CD8-positive, alpha-beta memory T cell (primary cell): Measurements from ENCODE around the gene FBLN5. TPM values are rescaled to one million over a fixed set of nuclear protein-coding genes. Genes with fewer than 3 reads are reported as not detected.

Experiments
- CTCF ChIA-PET: fragments of 350-600 bp; sonication (Branson Sonifier 250); formaldehyde crosslinking; loops from one replicate; lab custom pipeline; 2021; ENCODE audit warnings: antibody characterized with exemption; lab: Charles Lee
- POLR2A ChIA-PET: fragments of 350-600 bp; sonication (Branson Sonifier 250); formaldehyde crosslinking; loops from one replicate; lab custom pipeline; 2021; ENCODE audit warnings: antibody characterized with exemption; lab: Charles Lee
- DNase-seq, 5 donors: peaks; one replicate each; pipeline versions ENCODE4 v3.0.0 to v3.0.0-alpha.2; 2020 to 2022; ENCODE audit warnings: mixed read lengths in 1 of 5
- H3K27ac ChIP-seq: one replicate; pipeline ENCODE4 v1.7.0; 2013; ENCODE audit warnings: low read depth, mild to moderate bottlenecking, low read length, moderate library complexity
- H3K27me3 ChIP-seq: 2 replicates; pipeline ENCODE4 v1.7.0; 2013; ENCODE audit warnings: low read length, mild to moderate bottlenecking; ENCODE audit not compliant: insufficient read depth, poor library complexity, severe bottlenecking
- H3K36me3 ChIP-seq: 2 replicates; pipeline ENCODE4 v1.7.0; 2013; ENCODE audit warnings: mild to moderate bottlenecking, low read length, moderate library complexity; ENCODE audit not compliant: insufficient read depth
- H3K4me1 ChIP-seq: 2 replicates; pipeline ENCODE4 v1.7.0; 2013; ENCODE audit warnings: mild to moderate bottlenecking, low read length, moderate library complexity; ENCODE audit not compliant: insufficient read depth
- H3K4me3 ChIP-seq: 2 replicates; pipeline ENCODE4 v1.7.0; 2013; ENCODE audit warnings: mild to moderate bottlenecking, low read length
- H3K9me3 ChIP-seq: 2 replicates; pipeline ENCODE4 v1.7.0; 2013; ENCODE audit warnings: mild to moderate bottlenecking, low read length
- H3K27ac Mint-ChIP-seq, 8 donors: one replicate each; pipeline ENCODE4 v1.8.0; 2020 to 2021; ENCODE audit warnings: mixed read lengths in 8 of 8, mild to moderate bottlenecking in 6 of 8, inconsistent platforms in 3 of 8, moderate library complexity in 3 of 8
- H3K27me3 Mint-ChIP-seq, 2 donors: one replicate each; pipeline ENCODE4 v1.8.0; 2020 to 2021; ENCODE audit warnings: mixed read lengths in 2 of 2, mild to moderate bottlenecking in 1 of 2, moderate library complexity in 1 of 2
- H3K36me3 Mint-ChIP-seq, 3 donors: one replicate each; pipeline ENCODE4 v1.8.0; 2020 to 2021; ENCODE audit warnings: mixed read lengths in 3 of 3, inconsistent platforms in 1 of 3, mild to moderate bottlenecking in 1 of 3
- H3K4me1 Mint-ChIP-seq, 3 donors: one replicate each; pipeline ENCODE4 v1.8.0; 2020 to 2021; ENCODE audit warnings: mixed read lengths in 3 of 3, inconsistent platforms in 1 of 3, mild to moderate bottlenecking in 1 of 3
- H3K4me3 Mint-ChIP-seq, 7 donors: one replicate each; pipeline ENCODE4 v1.8.0; 2020 to 2021; ENCODE audit warnings: mixed read lengths in 7 of 7, mild to moderate bottlenecking in 6 of 7, moderate library complexity in 4 of 7, inconsistent platforms in 2 of 7
- H3K9me3 Mint-ChIP-seq, 5 donors: one replicate each; pipeline ENCODE4 v1.8.0; 2020 to 2022; ENCODE audit warnings: mixed read lengths in 5 of 5, mild to moderate bottlenecking in 3 of 5, moderate library complexity in 2 of 5, inconsistent platforms in 1 of 5
- polyA plus RNA-seq: library from polyadenylated mRNA; unstranded; fragments of 300-500 nt; fragmentation: Illumina TruSeq; gene quantifications from one replicate; pipeline ENCODE4 v1.2.3, GENCODE V29; 2021
- total RNA-seq, 2 experiments: library from RNA; stranded (reverse); gene quantifications; one replicate each; pipeline ENCODE4 v1.2.3, GENCODE V29; 2021

FBLN5 gene
- total and polyA plus RNA-seq, 3 experiments from 2014 or later, result 0.82 to 12.1 (median 0.96) TPM

DNA sequence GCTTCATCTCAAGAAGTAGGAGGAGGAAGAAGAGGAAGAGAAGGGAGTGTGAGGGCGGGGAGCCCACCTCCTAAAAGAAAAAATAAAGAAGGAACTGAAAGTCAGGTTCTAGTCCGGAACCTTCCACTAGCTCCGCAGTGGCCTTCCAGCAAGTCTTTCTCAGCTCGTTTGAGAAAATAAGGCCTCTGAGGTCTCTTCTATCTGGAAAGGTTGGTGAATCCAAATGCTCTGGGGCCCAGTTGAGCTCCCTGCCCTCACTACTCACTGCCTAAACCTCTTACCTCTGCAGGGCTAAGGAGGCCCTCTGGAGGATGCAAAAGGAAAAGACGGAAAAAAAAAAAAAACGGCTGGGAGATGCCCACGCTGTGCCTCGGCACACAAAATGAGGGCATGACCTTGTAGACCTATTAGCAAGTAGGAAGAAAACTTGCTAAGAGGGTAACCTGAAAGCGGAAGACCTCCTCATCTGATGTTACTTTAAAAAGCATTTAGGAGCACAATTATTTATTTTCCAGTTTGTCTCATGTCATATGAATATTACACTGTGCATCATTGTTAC, 35.9 kb downstream of the FBLN5 start:
- POLR2A ChIA-PET, result interaction anchor here (0.7 kb wide), 1 partner anchor 90 kb away, joined by 4 read pairs; no protein-coding TSS in a partner anchor
- Histone ChIP-seq H3K27ac (no peak overlapping the region), H3K4me3 (no peak overlapping the region), H3K9me3 (no peaks in the 10 kb centered on the region), H3K36me3 (no peaks in the 10 kb centered on the region), H3K4me1 (peaks cover 5% of the 10 kb centered on the region), H3K27me3 (no peaks in the 10 kb centered on the region)
- H3K27ac Mint-ChIP-seq, result peak overlapping the region in 3 of 8 donors; percentile 37 to 83 (median 77)
- H3K4me3 Mint-ChIP-seq, result no peak overlapping the region
- peaks cover 0 to 3% of the 10 kb centered on the region in 2 donors for H3K27me3 Mint-ChIP-seq
- CTCF ChIA-PET, result interaction anchor here (0.6 to 3.3 kb wide), 27 partner anchors 10 to 931 kb away, joined by 3 to 30 read pairs (median 4); partner anchors contain the start of gene TC2N
- H3K4me1 Mint-ChIP-seq, result peaks cover 19 to 35% (median 23%) of the 10 kb centered on the region in 3 donors
- H3K36me3 Mint-ChIP-seq, result no peaks in the 10 kb centered on the region
- peak in 4 of 5 donors; percentile 28 to 66 (median 52) for DNase-seq
- H3K9me3 Mint-ChIP-seq, result no peaks in the 10 kb centered on the region

DNA sequence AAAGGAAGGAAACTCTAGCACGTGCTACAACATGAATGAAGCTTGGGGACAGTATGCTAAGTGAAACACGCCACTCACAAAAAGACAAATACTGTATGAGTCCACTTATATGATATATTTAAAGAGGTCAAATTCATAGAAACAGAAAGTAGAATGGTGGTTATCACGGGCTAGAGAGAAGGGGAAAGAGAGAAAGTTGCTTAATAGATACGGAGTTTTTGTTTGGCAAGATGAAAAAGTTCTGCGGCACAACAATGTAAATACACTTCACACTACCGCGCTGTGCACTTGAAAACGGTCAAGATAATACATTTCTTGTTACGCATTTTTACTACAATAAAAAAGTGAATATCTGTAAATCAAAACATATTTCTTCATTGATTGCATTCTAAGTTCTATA, 37.3 kb downstream of the FBLN5 start:
- ChIA-PET POLR2A (no interaction called here), CTCF (interaction anchor here (1.4 to 3.3 kb wide), 3 partner anchors 18 to 261 kb away, joined by 6 to 30 read pairs (median 8); no protein-coding TSS in a partner anchor)
- peaks cover 19 to 35% (median 23%) of the 10 kb centered on the region in 3 donors for H3K4me1 Mint-ChIP-seq
- no peaks in the 10 kb centered on the region for H3K9me3 ChIP-seq
- no peak for DNase-seq
- H3K27ac ChIP-seq, result no peak overlapping the region
- peak overlapping the region in 1 of 7 donors; percentile 14 for H3K4me3 Mint-ChIP-seq
- peaks cover 0 to 3% of the 10 kb centered on the region in 2 donors for H3K27me3 Mint-ChIP-seq
- no peaks in the 10 kb centered on the region for H3K9me3 Mint-ChIP-seq
- no peaks in the 10 kb centered on the region for H3K27me3 ChIP-seq
- peak overlapping the region in 3 of 8 donors; percentile 12 to 32 (median 32) for H3K27ac Mint-ChIP-seq
- no peaks in the 10 kb centered on the region for H3K36me3 Mint-ChIP-seq
- peaks cover 5% of the 10 kb centered on the region for H3K4me1 ChIP-seq
- H3K36me3 ChIP-seq, result no peaks in the 10 kb centered on the region
- no peak overlapping the region for H3K4me3 ChIP-seq

DNA sequence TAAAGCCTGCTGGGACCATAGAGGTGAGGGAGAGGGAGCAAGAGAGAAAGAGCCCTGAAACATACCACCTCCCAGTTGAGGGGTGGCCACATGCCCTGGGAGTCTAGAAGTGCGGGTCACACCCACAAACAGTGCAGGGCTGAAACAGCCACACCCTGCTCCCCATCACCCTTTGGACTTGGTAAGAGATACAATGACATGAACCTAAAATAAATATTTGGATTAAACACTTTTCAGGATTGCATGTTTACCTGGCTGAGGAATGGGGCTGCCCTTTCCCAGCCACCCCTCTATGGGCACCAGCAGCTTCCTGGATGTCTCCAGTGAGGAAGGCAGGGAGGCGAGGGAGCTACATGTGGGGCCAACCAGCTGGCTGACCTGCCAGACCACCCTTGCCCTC, 41.1 kb downstream of the FBLN5 start:
- peaks cover 16 to 34% (median 17%) of the 10 kb centered on the region in 3 donors for H3K4me1 Mint-ChIP-seq
- no peaks in the 10 kb centered on the region for H3K9me3 ChIP-seq
- H3K9me3 Mint-ChIP-seq, result no peaks in the 10 kb centered on the region
- H3K36me3 Mint-ChIP-seq, result no peaks in the 10 kb centered on the region
- H3K27ac Mint-ChIP-seq, result peak overlapping the region in 1 of 8 donors; percentile 24
- H3K4me1 ChIP-seq, result peaks cover 3% of the 10 kb centered on the region
- no peak overlapping the region for H3K4me3 ChIP-seq
- no peaks in the 10 kb centered on the region for H3K27me3 ChIP-seq
- POLR2A ChIA-PET, result no interaction called here
- CTCF ChIA-PET, result no interaction called here
- H3K4me3 Mint-ChIP-seq, result no peak overlapping the region
- H3K27ac ChIP-seq, result no peak overlapping the region
- H3K36me3 ChIP-seq, result no peaks in the 10 kb centered on the region
- peaks cover 0 to 1% of the 10 kb centered on the region in 2 donors for H3K27me3 Mint-ChIP-seq
- DNase-seq, result no peak

DNA sequence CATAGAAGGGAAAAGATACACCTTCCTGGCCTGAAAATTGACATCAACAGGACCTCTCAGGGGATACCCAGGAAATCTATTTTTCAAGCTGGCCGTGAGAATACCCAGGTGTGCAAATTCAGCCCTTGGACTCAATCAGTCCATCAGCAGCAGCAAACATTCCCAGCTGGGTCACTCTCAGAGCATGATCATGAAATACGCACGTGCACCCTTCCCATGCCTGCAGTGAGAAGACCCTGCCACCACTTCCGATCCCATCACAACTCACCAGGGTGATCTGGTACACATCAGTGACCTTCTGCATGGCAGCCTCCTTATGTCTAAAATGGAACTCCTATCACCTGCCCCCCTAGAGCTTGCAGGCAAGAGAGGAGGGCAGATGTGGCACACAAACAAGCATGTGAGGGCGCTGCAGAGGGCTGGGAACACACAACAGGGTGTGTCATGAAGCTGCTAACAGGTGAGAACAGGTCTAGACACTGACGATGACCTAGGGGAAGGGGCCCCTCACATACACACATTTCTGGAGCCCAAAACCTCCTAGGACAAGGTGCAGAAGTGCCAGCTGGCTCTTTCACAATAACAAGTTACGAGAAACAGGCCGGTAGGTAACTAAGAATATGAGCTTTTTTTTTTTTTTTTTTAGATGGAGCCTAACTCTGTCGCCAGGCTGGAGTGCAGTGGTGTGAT, 42.4 kb downstream of the FBLN5 start:
- Histone ChIP-seq H3K4me1 (no peaks in the 10 kb centered on the region), H3K27ac (no peak overlapping the region), H3K27me3 (no peaks in the 10 kb centered on the region), H3K4me3 (no peak overlapping the region), H3K36me3 (no peaks in the 10 kb centered on the region), H3K9me3 (no peaks in the 10 kb centered on the region)
- Mint-ChIP-seq H3K27ac (no peak overlapping the region), H3K9me3 (no peaks in the 10 kb centered on the region), H3K27me3 (peaks cover 0 to 1% of the 10 kb centered on the region in 2 donors), H3K36me3 (no peaks in the 10 kb centered on the region), H3K4me1 (peaks cover 13 to 24% (median 14%) of the 10 kb centered on the region in 3 donors), H3K4me3 (no peak overlapping the region)
- ChIA-PET POLR2A (no interaction called here), CTCF (no interaction called here)
- no peak for DNase-seq

DNA sequence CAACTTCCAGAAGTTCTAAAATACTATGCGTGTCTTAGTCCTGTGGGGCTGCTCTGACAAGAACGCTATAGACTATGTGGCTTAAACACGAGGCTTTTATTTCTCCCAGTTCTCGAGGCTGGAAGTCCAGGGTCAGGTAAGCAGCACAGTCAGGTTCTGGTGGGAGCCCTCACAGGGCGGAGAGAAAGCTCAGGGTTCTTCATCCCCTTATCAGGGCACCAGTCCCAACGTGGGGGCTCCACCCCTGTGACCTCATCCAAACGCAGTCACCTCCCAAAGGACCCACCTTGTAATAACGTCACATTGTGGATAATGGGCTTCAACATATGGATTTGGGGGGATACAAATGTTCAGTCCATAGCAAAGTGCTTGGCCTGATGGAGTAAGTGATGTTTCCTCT, 43.0 kb downstream of the FBLN5 start:
- Histone ChIP-seq H3K36me3 (no peaks in the 10 kb centered on the region), H3K27ac (no peak overlapping the region), H3K4me1 (no peaks in the 10 kb centered on the region), H3K27me3 (no peaks in the 10 kb centered on the region), H3K9me3 (no peaks in the 10 kb centered on the region), H3K4me3 (no peak overlapping the region)
- no peak for DNase-seq
- Mint-ChIP-seq H3K27me3 (peaks cover 0 to 1% of the 10 kb centered on the region in 2 donors), H3K9me3 (no peaks in the 10 kb centered on the region), H3K4me1 (peaks cover 13 to 21% (median 17%) of the 10 kb centered on the region in 3 donors), H3K27ac (no peak overlapping the region), H3K36me3 (no peaks in the 10 kb centered on the region), H3K4me3 (no peak overlapping the region)
- POLR2A ChIA-PET, result no interaction called here
- CTCF ChIA-PET, result no interaction called here

DNA sequence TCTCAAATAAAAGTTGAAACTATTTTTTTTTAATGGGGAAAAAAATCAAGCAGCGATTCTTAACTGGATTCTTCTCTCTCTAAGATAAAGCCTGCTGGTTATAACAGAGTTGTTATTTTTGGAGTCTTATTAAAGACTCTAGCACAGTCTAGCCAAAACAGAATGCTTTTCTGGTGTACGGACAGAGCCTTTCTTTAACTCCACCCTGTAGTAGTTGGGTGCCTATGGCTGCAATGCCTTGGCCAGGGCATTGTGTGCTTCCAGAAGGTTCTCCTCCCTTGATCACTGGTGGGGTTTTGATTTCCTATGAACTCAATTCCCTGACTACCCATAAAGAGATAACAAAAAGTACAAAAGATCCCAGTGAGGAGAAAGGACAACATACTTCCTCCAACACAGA, 44.4 kb downstream of the FBLN5 start:
- POLR2A ChIA-PET, result no interaction called here
- DNase-seq, result no peak
- Histone ChIP-seq H3K4me3 (no peak overlapping the region), H3K9me3 (no peaks in the 10 kb centered on the region), H3K27ac (no peak overlapping the region), H3K27me3 (no peaks in the 10 kb centered on the region), H3K4me1 (no peaks in the 10 kb centered on the region), H3K36me3 (no peaks in the 10 kb centered on the region)
- Mint-ChIP-seq H3K4me1 (peaks cover 9 to 19% (median 16%) of the 10 kb centered on the region in 3 donors), H3K9me3 (no peaks in the 10 kb centered on the region), H3K27ac (peak overlapping the region in 1 of 8 donors; percentile 83), H3K4me3 (no peak overlapping the region), H3K27me3 (peaks cover 0 to 1% of the 10 kb centered on the region in 2 donors), H3K36me3 (no peaks in the 10 kb centered on the region)
- CTCF ChIA-PET, result no interaction called here

DNA sequence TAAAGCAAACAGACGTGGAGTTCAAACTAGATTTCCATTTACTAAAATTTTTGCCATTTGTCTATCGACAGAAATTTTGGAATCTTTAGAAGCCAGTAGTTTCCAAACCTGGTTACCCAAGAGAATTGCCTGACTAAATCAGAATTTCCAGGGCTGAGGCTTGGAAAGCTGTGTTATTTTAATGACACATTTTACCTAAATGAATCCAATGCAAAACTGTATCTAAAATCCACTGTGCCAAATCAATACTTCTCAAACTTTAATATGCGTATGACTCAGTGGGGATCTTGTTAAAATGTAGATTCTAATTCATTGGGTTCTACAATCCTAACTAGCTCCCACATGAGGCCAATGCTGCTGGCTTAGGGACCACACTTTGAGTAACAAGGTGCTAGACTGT, 45.2 kb downstream of the FBLN5 start:
- H3K4me1 Mint-ChIP-seq, result peaks cover 4 to 14% (median 9%) of the 10 kb centered on the region in 3 donors
- H3K9me3 ChIP-seq, result no peaks in the 10 kb centered on the region
- peaks cover 0 to 1% of the 10 kb centered on the region in 2 donors for H3K27me3 Mint-ChIP-seq
- H3K4me3 Mint-ChIP-seq, result no peak overlapping the region
- POLR2A ChIA-PET, result no interaction called here
- no peaks in the 10 kb centered on the region for H3K36me3 ChIP-seq
- no peak overlapping the region for H3K27ac Mint-ChIP-seq
- H3K27me3 ChIP-seq, result no peaks in the 10 kb centered on the region
- DNase-seq, result no peak
- CTCF ChIA-PET, result interaction anchor here (1.2 kb wide), 1 partner anchor 9 kb away, joined by 6 read pairs; no protein-coding TSS in a partner anchor
- no peaks in the 10 kb centered on the region for H3K36me3 Mint-ChIP-seq
- H3K9me3 Mint-ChIP-seq, result no peaks in the 10 kb centered on the region
- no peak overlapping the region for H3K4me3 ChIP-seq
- H3K4me1 ChIP-seq, result no peaks in the 10 kb centered on the region
- no peak overlapping the region for H3K27ac ChIP-seq
